K562 (cell line): ENCODE measurements around the gene LRRC3B. TPM values are rescaled to one million over a fixed set of nuclear protein-coding genes. Genes with fewer than 3 reads are reported as not detected.

Source experiments
- ATAC-seq: fragments of 200-7000 bp; cut with Tn5 transposase; 3 replicates; pipeline ENCODE4 v1.9.1; 2020; ENCODE audit warnings: moderate library complexity
- BruUV-seq: library from RNA; stranded (reverse); fragments of 400-500 nt; replicated peaks from 2 replicates; lab custom pipeline; 2021; lab: Mats Ljungman, UMichigan
- CTCF ChIA-PET: fragments of 300-600 bp; formaldehyde crosslinking; extraction: SDS; loops from one replicate; lab custom pipeline; 2021; ENCODE audit warnings: low intra/inter-chr PET ratio; lab: Yijun Ruan, JAX
- POLR2A ChIA-PET: fragments of 300-600, 350-650 bp; sonication (Branson Sonifier 250); formaldehyde crosslinking; extraction: SDS; loops from one replicate; lab custom pipeline; 2021; ENCODE audit warnings: antibody characterized with exemption, inconsistent platforms; lab: Yijun Ruan, JAX
- DNase-seq, 4 experiments: peaks; one replicate each; pipeline versions ENCODE4 v3.0.0 to v3.0.0-alpha.2; 2011 to 2018; ENCODE audit warnings: low spot score in 3 of 4, mixed read lengths in 3 of 4; ENCODE audit errors: extremely low read depth in 1 of 4
- FAIRE-seq: peaks from 2 replicates; lab custom pipeline; 2011; peaks lifted over from hg19 to GRCh38; lab: Jason Lieb, UNC
- H2AFZ ChIP-seq: 2 replicates; pipeline ENCODE4 v1.6.0; 2011; ENCODE audit warnings: low read depth, low read length, control low read depth, inconsistent platforms
- H3K27ac ChIP-seq: fragments of 200-600 bp; 3 replicates; pipeline ENCODE4 v1.8.0; 2011; ENCODE audit warnings: low read depth, mild to moderate bottlenecking, control low read depth, inconsistent platforms, low read length, moderate library complexity, mixed read lengths; ENCODE audit errors: extremely low read depth
- H3K27me3 ChIP-seq, 2 experiments: fragments of 300-600 bp in 1 of 2; 2 replicates in 1 of 2; 3 replicates in 1 of 2; pipeline versions ENCODE4 v1.6.0 to v1.8.0; 2011; ENCODE audit warnings: inconsistent platforms in 2 of 2, low read length in 2 of 2, mild to moderate bottlenecking in 1 of 2, mixed read lengths in 1 of 2, moderate library complexity in 1 of 2; ENCODE audit not compliant: control insufficient read depth in 2 of 2, insufficient read depth in 2 of 2
- H3K36me3 ChIP-seq: fragments of 300-600 bp; 3 replicates; pipeline ENCODE4 v1.8.0; 2011; ENCODE audit warnings: mild to moderate bottlenecking, low read length, inconsistent platforms; ENCODE audit not compliant: control insufficient read depth, insufficient read depth
- H3K4me1 ChIP-seq, 2 experiments: fragments of 200-600 bp in 1 of 2; replicated peaks in 1 of 2; 2 replicates in 1 of 2; 3 replicates in 1 of 2; pipeline versions ENCODE4 v1.5.1 to v1.8.0; 2011; ENCODE audit warnings: inconsistent platforms in 2 of 2, low read length in 2 of 2, mild to moderate bottlenecking in 1 of 2, mixed read lengths in 1 of 2, moderate library complexity in 1 of 2; ENCODE audit not compliant: control insufficient read depth in 2 of 2, insufficient read depth in 2 of 2
- H3K4me2 ChIP-seq: 2 replicates; pipeline ENCODE4 v1.6.1; 2011; ENCODE audit warnings: low read length, control low read depth, inconsistent platforms, mixed read lengths; ENCODE audit not compliant: insufficient read depth
- H3K4me3 ChIP-seq: fragments of 200-600 bp; sonication (generic), shearing (Covaris generic); 2 replicates; pipeline ENCODE4 v1.5.1; 2016; ENCODE audit warnings: control low read depth, inconsistent platforms
- H3K79me2 ChIP-seq: fragments of 200-600 bp; 3 replicates; pipeline ENCODE4 v1.8.0; 2011; ENCODE audit warnings: low read length, inconsistent platforms; ENCODE audit not compliant: control insufficient read depth, insufficient read depth
- H3K9ac ChIP-seq, 2 experiments: 2 replicates each; pipeline versions ENCODE4 v1.6.0 to v1.6.1; 2011; ENCODE audit warnings: low read depth in 2 of 2, low read length in 2 of 2, control low read depth in 1 of 2, inconsistent platforms in 1 of 2, mild to moderate bottlenecking in 1 of 2, mixed read lengths in 1 of 2; ENCODE audit not compliant: insufficient read depth in 1 of 2
- H3K9me1 ChIP-seq: one replicate; pipeline ENCODE4 v1.6.0; 2011; ENCODE audit warnings: inconsistent platforms, mild to moderate bottlenecking, low read length, moderate library complexity; ENCODE audit not compliant: control insufficient read depth, insufficient read depth
- H3K9me3 ChIP-seq: replicated peaks from 2 replicates; pipeline ENCODE4 v1.5.1; 2011; ENCODE audit warnings: low read depth, low read length, inconsistent platforms; ENCODE audit not compliant: control insufficient read depth, insufficient read depth
- H4K20me1 ChIP-seq: replicated peaks from 2 replicates; pipeline ENCODE4 v1.6.1; 2011; ENCODE audit warnings: low read length, inconsistent platforms, mixed read lengths; ENCODE audit not compliant: control insufficient read depth, insufficient read depth
- FOSL1 ChIP-seq: fragments of 200-800 bp; sonication (Bioruptor generic); conservative IDR thresholded peaks from 2 replicates; pipeline ENCODE4 v1.6.1; 2016; ENCODE audit warnings: missing genetic modification characterization, missing compliant biosample characterization
- GABPB1 ChIP-seq: sonication (generic); formaldehyde crosslinking; IDR thresholded peaks from 2 replicates; pipeline ENCODE4 v1.8.0; 2022; ENCODE audit warnings: mild to moderate bottlenecking, missing genetic modification reagents
- KAT2B ChIP-seq: IDR thresholded peaks from one replicate; pipeline ENCODE4 v1.6.1; 2012; ENCODE audit warnings: low read depth, mild to moderate bottlenecking, control low read depth, inconsistent platforms, low read length, moderate library complexity
- MIER1 ChIP-seq: fragments of 450-650 bp; IDR thresholded peaks from 2 replicates; pipeline ENCODE4 v1.6.1; 2016; ENCODE audit warnings: antibody characterized with exemption, mild to moderate bottlenecking, low read depth
- MYC ChIP-seq, 2 experiments: fragments of 250-450 bp in 1 of 2; sonication (Bioruptor Pico) in 1 of 2; IDR thresholded peaks; 2 replicates each; pipeline versions ENCODE4 v1.5.1 to v1.6.1; 2012 to 2021; ENCODE audit warnings: low read depth in 2 of 2, borderline replicate concordance in 1 of 2, improper control_type of control experiment in 1 of 2, low read length in 1 of 2, mild to moderate bottlenecking in 1 of 2, moderate library complexity in 1 of 2
- NFXL1 ChIP-seq: fragments of 450-650 bp; formaldehyde crosslinking; IDR thresholded peaks from 2 replicates; pipeline ENCODE4 v1.4.0; 2021; ENCODE audit warnings: mild to moderate bottlenecking
- SMAD4 ChIP-seq: fragments of 250-450 bp; sonication (Bioruptor Pico); conservative IDR thresholded peaks from 2 replicates; pipeline ENCODE4 v1.8.0; 2021; ENCODE audit warnings: inconsistent platforms, mild to moderate bottlenecking, moderate library complexity
- STAT5B ChIP-seq: fragments of 250-450 bp; sonication (Bioruptor Pico); IDR thresholded peaks from 2 replicates; pipeline ENCODE4 v1.8.0; 2021; ENCODE audit warnings: mild to moderate bottlenecking, inconsistent platforms
- SUPT5H ChIP-seq: fragments of 450-650 bp; IDR thresholded peaks from 2 replicates; pipeline ENCODE4 v1.6.1; 2016
- TAF7 ChIP-seq: fragments of 450-650 bp; IDR thresholded peaks from 2 replicates; pipeline ENCODE4 v1.6.1; 2016; ENCODE audit warnings: missing genetic modification characterization, missing compliant biosample characterization
- ZEB2 ChIP-seq: fragments of 450-650 bp; IDR thresholded peaks from 2 replicates; pipeline ENCODE4 v1.6.1; 2016
- ZNF12 ChIP-seq: sonication (generic); formaldehyde crosslinking; IDR thresholded peaks from 2 replicates; pipeline ENCODE4 v1.4.0; 2020; ENCODE audit warnings: mild to moderate bottlenecking, missing genetic modification reagents
- WGBS: fragments of 100-300 bp; shearing (Covaris generic); methylation state at CpG from one replicate; pipeline ENCODE4 v1.1.6; 2016; ENCODE audit warnings: low coverage, mixed read lengths; ENCODE audit not compliant: insufficient coverage; ENCODE audit errors: missing lambda C conversion rate; 5-methylcytosine and 5-hydroxymethylcytosine counted together
- in situ Hi-C: fragments of 300-500 bp; cut with MboI; formaldehyde crosslinking; loops from 4 replicates; pipeline ENCODE4 v1.15.0; 2018; ENCODE audit warnings: inconsistent platforms, mixed read lengths
- intact Hi-C: fragments of 100-400 bp; cut with micrococcal nuclease; formaldehyde crosslinking; loops from 2 replicates; pipeline ENCODE4 v1.14.2; 2022
- polyA plus RNA-seq, 8 experiments: library from polyadenylated mRNA; depleted of rRNA in 4 of 8; stranded (reverse) in 5 of 8; unstranded in 3 of 8; fragments of >200 nt; fragmentation: Nextera tagmentation in 2 of 8; fragmentation: Illumina TruSeq in 1 of 8; extraction: Ambion mirVana in 2 of 8; extraction: Trizol in 1 of 8; gene quantifications; 2 replicates each; pipeline versions ENCODE4 v1.2.1 to v1.2.3, GENCODE V29; 2011 to 2014; ENCODE audit warnings: inconsistent platforms in 1 of 8, missing spikeins in 1 of 8
- total RNA-seq, 7 experiments: library from RNA; depleted of rRNA in 6 of 7; stranded (reverse); fragments of >200 nt in 6 of 7; fragmentation: Illumina TruSeq in 2 of 7; extraction: Trizol in 2 of 7; gene quantifications; 2 replicates each; pipeline versions ENCODE4 v1.2.1 to v1.2.3, GENCODE V29; 2011 to 2021; ENCODE audit warnings: low replicate concordance in 1 of 7
- TF ChIP-seq, protein P1 (sequence below): fragments of 450-650 bp; IDR thresholded peaks from 2 replicates; pipeline ENCODE4 v1.6.1; 2016; ENCODE audit warnings: missing biosample characterization, missing genetic modification characterization

Gene LRRC3B
- total and polyA plus RNA-seq, 9 of the 15 experiments (the other 6 are each of a cell fraction or from before 2014, with no cell fraction given), result under 0.01 to 0.33 TPM; not detected in 7

DNA sequence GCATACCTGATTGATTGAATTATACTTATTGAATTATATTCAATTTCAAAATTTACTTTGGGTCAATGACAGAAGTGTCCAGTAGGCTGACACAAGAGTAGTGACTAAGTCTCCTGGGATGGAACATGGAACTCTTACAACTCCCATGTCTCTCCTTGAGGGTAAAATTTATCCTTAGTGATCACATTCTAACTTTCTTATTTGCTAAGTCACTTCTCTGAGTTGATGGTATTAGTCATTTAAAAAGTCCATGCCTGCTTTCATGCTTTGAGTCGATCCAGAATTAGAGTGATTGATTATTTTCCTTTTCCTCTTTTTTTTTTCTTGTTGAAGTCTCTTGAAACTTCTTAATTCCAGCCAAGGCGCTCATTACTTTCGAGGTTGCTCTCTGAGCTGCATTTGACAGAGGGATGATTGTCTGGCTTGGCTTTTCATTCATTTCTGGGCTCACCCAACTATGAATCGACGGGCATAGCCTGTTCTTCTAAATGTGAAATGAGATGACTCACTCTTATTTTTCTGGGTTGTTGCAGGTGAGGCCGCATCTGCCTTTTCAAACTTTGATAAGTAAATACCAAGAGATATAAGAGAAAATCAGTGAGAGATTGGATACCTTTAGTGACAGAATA is 34.9 kb downstream of the LRRC3B start:
- Histone ChIP-seq H3K4me2 (no peak overlapping the region), H3K36me3 (no peaks in the 10 kb centered on the region), H2AFZ (no peak overlapping the region), H4K20me1 (no peaks in the 10 kb centered on the region), H3K9me1 (no peaks in the 10 kb centered on the region), H3K9me3 (0 out of 2 replicates have a peak, but pooled peaks cover 2% of the 10 kb centered on the region), H3K27ac (no peak overlapping the region), H3K4me3 (no peak overlapping the region), H3K79me2 (no peaks in the 10 kb centered on the region), H3K27me3 (no peaks in the 10 kb centered on the region), H3K9ac (no peak overlapping the region), H3K4me1 (no peaks in the 10 kb centered on the region)
- FAIRE-seq (no peak), DNase-seq (no peak), ATAC-seq (no peak)
- in situ Hi-C loops, result no loop called here
- intact Hi-C loops, result no loop called here
- CTCF ChIA-PET, result no interaction called here
- POLR2A ChIA-PET, result no interaction called here
- no TSS peak for BruUV-seq
- 4% methylated on average over 6 of the region's 6 CpGs for WGBS
- TF ChIP-seq KAT2B, result no peak
- TF ChIP-seq ZNF12 (CRISPR knock-in tag), result no peak
- no peak for TF ChIP-seq STAT5B (CRISPR knock-in tag)
- no peak for TF ChIP-seq SMAD4 (CRISPR knock-in tag)
- no peak for TF ChIP-seq MIER1
- no peak for TF ChIP-seq FOSL1 (tag)
- TF ChIP-seq SUPT5H, result no peak
- no peak for TF ChIP-seq NFXL1 (CRISPR knock-in tag)
- TF ChIP-seq, protein P1, sequence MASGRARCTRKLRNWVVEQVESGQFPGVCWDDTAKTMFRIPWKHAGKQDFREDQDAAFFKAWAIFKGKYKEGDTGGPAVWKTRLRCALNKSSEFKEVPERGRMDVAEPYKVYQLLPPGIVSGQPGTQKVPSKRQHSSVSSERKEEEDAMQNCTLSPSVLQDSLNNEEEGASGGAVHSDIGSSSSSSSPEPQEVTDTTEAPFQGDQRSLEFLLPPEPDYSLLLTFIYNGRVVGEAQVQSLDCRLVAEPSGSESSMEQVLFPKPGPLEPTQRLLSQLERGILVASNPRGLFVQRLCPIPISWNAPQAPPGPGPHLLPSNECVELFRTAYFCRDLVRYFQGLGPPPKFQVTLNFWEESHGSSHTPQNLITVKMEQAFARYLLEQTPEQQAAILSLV, result no peak
- no peak for TF ChIP-seq ZEB2
- no peak for TF ChIP-seq TAF7 (tag)
- no peak for TF ChIP-seq MYC (IDR thresholded peaks at IDR 0.05; ENCODE audit: low read depth, low read length)
- no peak for TF ChIP-seq MYC (CRISPR knock-in tag; IDR thresholded peaks at IDR 0.05; ENCODE audit: borderline replicate concordance, low read depth)
- TF ChIP-seq GABPB1, result no peak
